ENCODE data around the gene ALDH1A2.

- TF ChIP-seq CTCF (optimal IDR thresholded peaks at IDR 0.05 in 1 of 3, IDR thresholded peaks at IDR 0.05 in 1 of 3, conservative IDR thresholded peaks at IDR 0.05 in 1 of 3; ENCODE audit: extremely low read depth in 1 of 3, insufficient read depth in 2 of 3, low read length in 3 of 3) (no peak), EZH2 (IDR thresholded peaks at IDR 0.05; ENCODE audit: low read length) (no peak)
Measured at GRCh38 chr15:57950381-57950946, 115.0 kb downstream of the ALDH1A2 start.

Measured in keratinocyte (primary cell).